NCI-H82 (cell line): Measurements from ENCODE around the gene ZNF100.
"Not testable (repeated sequence)": the region's sequence is repeated elsewhere in the genome, so short reads cannot be mapped to it uniquely, and the experiment has no call there.

Experiments used
- DNase-seq: peaks from one replicate; lab custom pipeline; 2025; lab: John Stamatoyannopoulos, UW

ZNF100 gene

GRCh38 chr19:21704320-21704719 lies 63.1 kb downstream of the ZNF100 start:
- DNase-seq, result no peak

GRCh38 chr19:21699197-21699596 lies 68.2 kb downstream of the ZNF100 start:
- DNase-seq, result no peak

- DNase-seq, result peak; percentile 48
Measured at GRCh38 chr19:21698215-21698614, 69.2 kb downstream of the ZNF100 start.

- no peak for DNase-seq
Measured at GRCh38 chr19:21697698-21698097, 69.7 kb downstream of the ZNF100 start.

DNA sequence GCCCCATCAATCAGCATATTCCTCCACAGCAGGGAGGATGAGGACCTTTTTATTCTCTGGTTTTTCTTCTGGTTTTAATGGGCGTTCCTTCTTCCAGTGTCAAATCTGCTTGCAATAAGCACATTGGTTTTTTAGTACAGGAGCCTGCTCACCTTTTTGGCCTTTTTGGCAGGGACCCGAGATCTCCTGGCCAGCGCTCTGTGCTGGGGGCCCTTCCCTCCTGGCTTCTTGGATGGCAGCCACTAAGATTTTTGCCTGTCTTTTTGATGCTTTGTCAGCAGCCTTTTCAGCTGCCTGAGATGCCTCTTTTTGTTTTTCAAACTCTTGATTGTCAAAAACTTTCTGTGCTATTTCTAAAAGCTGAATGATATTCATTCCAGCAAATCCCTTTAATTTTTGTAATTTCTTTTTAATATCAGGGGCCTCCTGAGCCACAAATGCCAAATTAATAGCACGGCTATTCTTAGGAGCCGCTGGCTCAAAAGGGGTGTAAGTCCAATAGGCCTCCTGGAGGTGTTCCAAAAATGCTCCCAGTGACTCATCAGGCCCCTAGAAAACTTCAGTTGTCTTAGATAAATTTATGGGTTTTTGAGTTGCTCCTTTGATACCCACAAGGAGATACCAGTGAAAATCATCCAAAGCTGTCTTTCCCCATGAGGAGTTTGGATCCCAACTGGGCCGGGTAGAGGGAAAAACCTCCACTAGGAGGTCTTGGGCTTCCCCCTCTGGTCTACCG lies 73.0 kb downstream of the ZNF100 start:
- no peak for DNase-seq

DNA sequence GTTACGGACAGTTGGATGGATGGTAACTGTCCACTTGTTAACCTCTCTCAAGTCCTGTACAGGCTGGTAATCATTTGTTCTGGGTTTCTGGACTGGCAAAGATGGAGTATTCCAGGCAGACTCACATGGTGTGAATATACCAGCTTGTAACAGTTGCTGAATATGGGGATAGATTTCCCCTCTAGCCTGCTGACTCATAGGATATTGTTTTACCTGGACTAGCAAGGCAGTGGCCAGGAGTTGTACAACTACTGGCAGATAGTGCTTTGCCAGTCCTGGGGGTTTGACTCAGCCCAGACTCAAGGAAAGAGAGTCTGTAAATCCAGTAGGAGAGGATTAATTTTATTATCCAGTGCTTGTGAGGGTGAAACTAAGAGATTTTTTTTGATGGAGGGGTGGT lies 74.0 kb downstream of the ZNF100 start:
- no peak for DNase-seq

DNA sequence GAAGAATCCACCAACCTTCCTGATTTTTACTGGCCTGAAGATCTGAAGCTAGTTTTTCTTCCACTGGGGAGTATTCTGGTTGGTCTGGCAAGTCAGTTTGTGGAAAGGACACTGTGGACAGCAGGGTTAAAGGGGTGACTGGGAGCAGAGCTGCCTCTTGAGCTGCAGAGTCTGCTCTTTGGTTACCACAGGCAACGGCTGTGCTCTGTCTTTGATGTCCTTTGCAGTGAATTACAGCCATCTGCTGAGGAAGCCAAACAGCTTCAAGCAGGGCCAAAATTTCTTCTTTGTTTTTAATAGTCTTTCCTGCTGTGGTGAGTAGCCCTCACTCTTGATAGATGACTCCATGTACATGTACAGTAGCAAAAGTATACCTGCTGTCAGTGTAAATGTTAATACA lies 75.7 kb downstream of the ZNF100 start:
- DNase-seq, result no peak

- no peak for DNase-seq
Measured at GRCh38 chr19:21688464-21688863, 78.9 kb downstream of the ZNF100 start.

DNA sequence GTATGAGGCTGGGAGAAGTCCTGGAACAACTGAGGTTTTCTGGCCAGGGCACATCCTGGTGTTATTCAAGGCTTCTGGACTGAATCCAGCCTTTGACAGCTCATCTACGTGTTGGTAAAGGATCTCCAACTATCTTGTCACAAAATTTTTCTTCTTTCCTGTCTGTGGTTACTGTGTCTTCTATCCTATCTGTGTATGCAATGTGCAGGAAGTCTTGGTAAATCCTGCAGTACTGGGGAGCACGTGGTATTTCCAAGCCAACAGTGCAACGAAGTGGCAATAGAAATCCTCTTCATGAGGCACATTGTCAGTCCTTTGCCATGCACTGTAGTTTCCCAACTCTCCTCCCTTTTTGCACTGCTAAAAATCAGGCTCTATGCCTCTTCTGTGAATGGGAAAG lies 86.7 kb downstream of the ZNF100 start:
- no peak for DNase-seq

DNA sequence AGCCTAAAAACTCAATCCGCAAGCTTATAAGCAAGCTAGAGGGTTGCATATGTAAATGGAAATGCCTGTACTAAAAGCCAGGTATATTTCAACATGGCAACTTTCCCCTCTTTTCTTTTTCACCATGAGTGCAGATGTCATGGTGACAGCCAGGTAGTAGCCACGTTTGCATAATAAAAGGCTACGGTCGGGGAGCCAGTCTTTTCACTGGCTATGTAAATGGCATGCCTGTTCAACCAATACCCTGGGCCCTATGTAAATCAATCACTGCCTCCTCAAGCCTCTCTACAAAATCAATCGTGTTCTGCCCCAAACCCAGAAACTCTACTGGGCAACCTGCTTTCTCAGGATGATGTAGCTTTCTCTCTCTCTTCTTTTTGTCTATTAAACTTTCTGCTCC lies 87.4 kb downstream of the ZNF100 start:
- DNase-seq, result no peak

DNA sequence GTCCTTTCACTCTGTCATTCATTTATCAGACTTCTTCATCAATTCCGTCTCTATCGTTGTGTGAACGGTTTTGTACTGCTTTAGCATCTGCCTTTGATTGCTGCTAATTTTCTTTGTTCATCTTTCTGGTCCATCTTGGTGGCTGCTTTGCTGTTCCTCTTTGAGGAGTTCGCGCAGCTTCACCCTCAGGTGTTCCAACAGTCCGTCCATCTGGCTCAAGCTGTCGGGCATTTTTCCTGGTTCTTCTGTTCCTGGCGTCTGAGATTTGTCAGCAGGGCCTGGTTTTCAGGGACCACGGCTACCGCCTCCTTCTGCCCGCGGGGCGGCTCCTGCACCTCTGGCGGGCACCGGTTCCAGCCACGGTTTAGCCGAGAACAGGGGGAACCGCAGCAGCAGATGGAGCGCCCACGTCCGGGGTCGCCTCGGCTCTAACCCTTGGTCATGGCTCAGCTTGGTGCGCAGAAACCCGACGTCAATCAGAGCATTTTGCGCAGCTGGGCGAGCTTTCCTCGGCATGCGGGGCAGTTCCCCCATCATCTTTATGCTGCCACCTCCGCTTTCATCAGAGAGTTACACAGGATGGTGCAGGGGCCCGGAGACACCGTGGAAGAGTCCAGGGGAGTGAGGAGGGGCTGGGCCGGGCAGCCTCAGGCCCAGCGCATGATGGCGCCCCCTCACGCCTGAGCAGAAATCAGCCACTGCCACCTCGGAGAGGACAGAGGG lies 89.5 kb downstream of the ZNF100 start:
- no peak for DNase-seq

- no peak for DNase-seq
Measured at GRCh38 chr19:21674454-21674853, 92.9 kb downstream of the ZNF100 start.

GRCh38 chr19:21673479-21673878 lies 93.9 kb downstream of the ZNF100 start:
- not testable (repeated sequence) for DNase-seq
